HL-60 (cell line): ENCODE measurements around the gene ANAPC1.
"Not testable (repeated sequence)": the region's sequence is repeated elsewhere in the genome, so short reads cannot be mapped to it uniquely, and the experiment has no call there.

ENCODE experiments used
- CTCF ChIP-seq: IDR thresholded peaks from one replicate; pipeline ENCODE4 v1.5.1; 2011; ENCODE audit warnings: low read length, control low read depth, inconsistent platforms; ENCODE audit not compliant: insufficient read depth
- GABPA ChIP-seq: IDR thresholded peaks from 2 replicates; pipeline ENCODE4 v1.6.1; 2012; ENCODE audit warnings: low read depth
- POLR2AphosphoS5 ChIP-seq: IDR thresholded peaks from 2 replicates; pipeline ENCODE4 v1.6.1; 2012; ENCODE audit warnings: low read depth
- SPI1 ChIP-seq: IDR thresholded peaks from 2 replicates; pipeline ENCODE4 v1.6.1; 2012; ENCODE audit warnings: low read depth, mild to moderate bottlenecking, borderline replicate concordance
- TF ChIP-seq, protein P1 (sequence below): IDR thresholded peaks from 2 replicates; pipeline ENCODE4 v1.6.1; 2012; ENCODE audit warnings: low read depth; ENCODE audit not compliant: insufficient replicate concordance

DNA sequence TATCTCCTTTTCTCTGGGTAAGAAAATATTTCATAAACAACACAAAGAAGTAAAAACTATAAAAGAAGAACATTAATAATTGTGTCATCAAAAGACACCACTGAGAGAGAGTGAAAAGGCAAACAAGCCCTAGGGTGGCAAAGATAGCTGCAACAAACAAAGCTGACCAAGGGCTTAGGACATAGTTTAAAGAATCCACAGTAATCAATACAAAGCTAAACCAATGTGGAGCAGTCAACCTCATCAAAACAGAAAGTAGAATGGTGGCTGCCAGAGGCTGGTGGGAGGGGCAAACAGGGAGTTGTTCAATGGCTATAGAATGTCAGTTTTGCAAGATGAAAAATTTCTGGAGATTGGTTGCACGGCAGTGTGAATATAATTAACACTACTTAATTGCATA, 93.4 kb downstream of the ANAPC1 start:
- TF ChIP-seq CTCF, SPI1, POLR2AphosphoS5, GABPA: not testable (repeated sequence)
- TF ChIP-seq, protein P1, sequence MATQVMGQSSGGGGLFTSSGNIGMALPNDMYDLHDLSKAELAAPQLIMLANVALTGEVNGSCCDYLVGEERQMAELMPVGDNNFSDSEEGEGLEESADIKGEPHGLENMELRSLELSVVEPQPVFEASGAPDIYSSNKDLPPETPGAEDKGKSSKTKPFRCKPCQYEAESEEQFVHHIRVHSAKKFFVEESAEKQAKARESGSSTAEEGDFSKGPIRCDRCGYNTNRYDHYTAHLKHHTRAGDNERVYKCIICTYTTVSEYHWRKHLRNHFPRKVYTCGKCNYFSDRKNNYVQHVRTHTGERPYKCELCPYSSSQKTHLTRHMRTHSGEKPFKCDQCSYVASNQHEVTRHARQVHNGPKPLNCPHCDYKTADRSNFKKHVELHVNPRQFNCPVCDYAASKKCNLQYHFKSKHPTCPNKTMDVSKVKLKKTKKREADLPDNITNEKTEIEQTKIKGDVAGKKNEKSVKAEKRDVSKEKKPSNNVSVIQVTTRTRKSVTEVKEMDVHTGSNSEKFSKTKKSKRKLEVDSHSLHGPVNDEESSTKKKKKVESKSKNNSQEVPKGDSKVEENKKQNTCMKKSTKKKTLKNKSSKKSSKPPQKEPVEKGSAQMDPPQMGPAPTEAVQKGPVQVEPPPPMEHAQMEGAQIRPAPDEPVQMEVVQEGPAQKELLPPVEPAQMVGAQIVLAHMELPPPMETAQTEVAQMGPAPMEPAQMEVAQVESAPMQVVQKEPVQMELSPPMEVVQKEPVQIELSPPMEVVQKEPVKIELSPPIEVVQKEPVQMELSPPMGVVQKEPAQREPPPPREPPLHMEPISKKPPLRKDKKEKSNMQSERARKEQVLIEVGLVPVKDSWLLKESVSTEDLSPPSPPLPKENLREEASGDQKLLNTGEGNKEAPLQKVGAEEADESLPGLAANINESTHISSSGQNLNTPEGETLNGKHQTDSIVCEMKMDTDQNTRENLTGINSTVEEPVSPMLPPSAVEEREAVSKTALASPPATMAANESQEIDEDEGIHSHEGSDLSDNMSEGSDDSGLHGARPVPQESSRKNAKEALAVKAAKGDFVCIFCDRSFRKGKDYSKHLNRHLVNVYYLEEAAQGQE, result not testable (repeated sequence)
